NCI-H460 (cell line): ENCODE data around the gene LRRC7. TPM values are rescaled to one million over a fixed set of nuclear protein-coding genes. Genes with fewer than 3 reads are reported as not detected.

Source experiments
- DNase-seq: peaks from one replicate; pipeline ENCODE4 v3.0.0-alpha.2; 2016; ENCODE audit warnings: low read depth; ENCODE audit errors: extremely low read depth
- polyA plus RNA-seq: library from polyadenylated mRNA; depleted of rRNA; stranded (reverse); fragments of >200 nt; gene quantifications from 2 replicates; pipeline ENCODE4 v1.2.3, GENCODE V29; 2014; cell fraction: nucleus; rRNA removed
- total RNA-seq: library from RNA; depleted of rRNA; stranded (reverse); fragments of >200 nt; shearing (Covaris generic); gene quantifications from 2 replicates; pipeline ENCODE4 v1.2.3, GENCODE V29; 2014; rRNA removed

LRRC7 gene
- 0.20 and 0.40 TPM in 2 replicates for total RNA-seq
- polyA plus RNA-seq: 0.04 TPM in 1 of 2 replicates, not detected in the other

GRCh38 chr1:69567652-69568420, at the start of gene LRRC7:
TSS of gene LRRC7 (plus strand) at chr1:69567922. CDS start at chr1:69568640, 718 bp downstream.
- DNase-seq: peak; percentile 0

GRCh38 chr1:69519006-69519405, 48.7 kb upstream of the LRRC7 start:
- DNase-seq: no peak

- DNase-seq: no peak
Measured at GRCh38 chr1:69520326-69520725, 47.4 kb upstream of the LRRC7 start.

GRCh38 chr1:69523032-69523431, 44.7 kb upstream of the LRRC7 start:
- DNase-seq: no peak

GRCh38 chr1:69523461-69523860, 44.3 kb upstream of the LRRC7 start:
- no peak for DNase-seq

- no peak for DNase-seq
Measured at GRCh38 chr1:69524015-69524414, 43.7 kb upstream of the LRRC7 start.

- no peak for DNase-seq
Measured at GRCh38 chr1:69527273-69527672, 40.4 kb upstream of the LRRC7 start.

GRCh38 chr1:69528376-69528775, 39.3 kb upstream of the LRRC7 start:
- no peak for DNase-seq

GRCh38 chr1:69533343-69533742, 34.4 kb upstream of the LRRC7 start:
- DNase-seq: no peak

GRCh38 chr1:69534829-69535228, 32.9 kb upstream of the LRRC7 start:
- no peak for DNase-seq

GRCh38 chr1:69535490-69535889, 32.2 kb upstream of the LRRC7 start:
- no peak for DNase-seq

- DNase-seq: no peak
Measured at GRCh38 chr1:69540052-69540451, 27.7 kb upstream of the LRRC7 start.

- DNase-seq: no peak
Measured at GRCh38 chr1:69551476-69552324, 16.0 kb upstream of the LRRC7 start.

- DNase-seq: no peak
Measured at GRCh38 chr1:69553726-69554125, 14.0 kb upstream of the LRRC7 start.

- DNase-seq: no peak
Measured at GRCh38 chr1:69568421-69569174, 876 bp downstream of the LRRC7 start.

- no peak for DNase-seq
Measured at GRCh38 chr1:69569175-69569541, 1.4 kb downstream of the LRRC7 start.

- DNase-seq: no peak
Measured at GRCh38 chr1:69569576-69570328, 2.0 kb downstream of the LRRC7 start.

GRCh38 chr1:69570356-69570755, 2.6 kb downstream of the LRRC7 start:
- no peak for DNase-seq

- no peak for DNase-seq
Measured at GRCh38 chr1:69572921-69573320, 5.2 kb downstream of the LRRC7 start.

- no peak for DNase-seq
Measured at GRCh38 chr1:69573911-69574310, 6.2 kb downstream of the LRRC7 start.
